HG03378 (cell line): Measurements from ENCODE around the gene METTL26.

Experiments used
- ATAC-seq: cut with Tn5 transposase; IDR thresholded peaks from one replicate; pipeline ENCODE4 v1.9.1; 2021; ENCODE audit warnings: mild to moderate bottlenecking, moderate library complexity; ENCODE audit not compliant: unreplicated experiment

METTL26 gene

DNA sequence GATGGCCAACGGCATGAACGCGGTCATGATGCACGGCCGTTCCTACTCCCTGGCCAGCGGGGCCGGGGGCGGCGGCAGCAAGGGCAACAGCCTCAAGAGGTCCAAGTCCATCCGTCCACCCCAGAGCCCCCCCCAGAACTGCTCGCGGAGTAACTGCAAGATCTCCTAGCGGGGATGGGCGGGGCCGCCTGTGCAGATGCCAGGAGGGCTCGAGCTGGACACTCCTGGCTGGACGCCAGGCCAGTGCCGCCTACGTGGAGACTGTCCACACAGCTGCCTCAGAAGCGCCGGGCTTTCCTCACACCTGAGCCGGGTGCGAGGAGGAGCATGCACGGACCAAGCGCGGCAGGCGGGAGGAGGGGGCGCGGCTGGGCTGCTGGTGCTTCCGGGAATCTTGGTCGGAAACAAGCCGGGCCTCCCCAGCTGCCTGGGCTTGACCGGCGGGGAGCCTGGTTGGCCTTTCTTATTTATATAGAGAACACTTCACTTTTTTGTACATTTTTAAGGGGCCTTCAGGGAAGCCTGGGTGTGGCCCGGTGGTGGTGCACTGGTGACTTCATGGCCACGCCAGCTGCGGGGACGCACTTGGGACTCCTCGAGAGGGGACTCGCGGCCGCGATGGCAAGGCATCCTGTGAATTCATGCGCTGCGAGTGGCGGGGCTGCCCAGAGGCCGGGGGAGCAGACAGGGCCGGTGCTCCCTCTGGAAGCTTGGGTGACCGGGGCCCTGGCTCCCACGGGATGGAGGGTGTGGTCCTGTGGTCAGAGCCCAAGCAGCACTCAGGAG is 8.5 kb downstream of the METTL26 start:
- no peak for ATAC-seq

GRCh38 chr16:626787-627453 is 9.2 kb downstream of the METTL26 start:
- no peak for ATAC-seq

DNA sequence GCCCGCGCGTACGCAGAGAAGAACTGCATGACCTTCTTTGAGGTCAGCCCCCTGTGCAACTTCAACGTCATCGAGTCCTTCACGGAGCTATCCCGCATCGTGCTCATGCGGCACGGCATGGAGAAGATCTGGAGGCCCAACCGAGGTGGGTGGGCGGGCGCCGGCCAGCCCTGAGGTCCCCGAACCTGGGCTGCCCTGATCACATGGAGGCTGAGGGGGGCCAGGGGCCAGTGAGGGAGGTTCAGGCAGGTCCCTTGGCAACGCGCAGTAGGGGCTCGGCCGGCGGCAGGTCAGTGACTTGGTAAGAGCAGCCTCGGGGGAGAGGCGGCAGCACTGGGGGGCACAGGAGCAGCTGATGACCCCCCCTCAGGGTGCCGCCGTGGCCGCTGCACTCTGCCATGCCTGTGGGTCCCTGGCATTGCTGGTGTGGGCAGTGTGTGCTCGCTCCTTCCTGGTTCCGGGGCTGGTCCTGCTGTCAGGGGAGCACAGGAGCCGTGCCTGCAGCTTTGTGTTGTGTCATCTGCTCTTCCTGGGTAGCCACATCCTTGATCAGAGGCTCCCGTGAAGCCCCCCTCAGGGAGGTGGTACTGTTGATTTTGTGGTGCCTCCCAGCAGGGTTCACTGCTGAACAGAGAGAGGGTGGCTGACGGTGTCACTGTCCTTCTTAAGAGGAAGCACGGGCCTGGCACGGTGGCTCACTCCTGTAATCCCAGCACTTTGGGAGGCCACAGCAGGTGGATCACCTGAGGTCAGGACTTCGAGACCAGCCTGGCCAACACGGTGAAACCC is 9.9 kb downstream of the METTL26 start:
- no peak for ATAC-seq

GRCh38 chr16:625117-625976 is 10.8 kb downstream of the METTL26 start:
- ATAC-seq = no peak

DNA sequence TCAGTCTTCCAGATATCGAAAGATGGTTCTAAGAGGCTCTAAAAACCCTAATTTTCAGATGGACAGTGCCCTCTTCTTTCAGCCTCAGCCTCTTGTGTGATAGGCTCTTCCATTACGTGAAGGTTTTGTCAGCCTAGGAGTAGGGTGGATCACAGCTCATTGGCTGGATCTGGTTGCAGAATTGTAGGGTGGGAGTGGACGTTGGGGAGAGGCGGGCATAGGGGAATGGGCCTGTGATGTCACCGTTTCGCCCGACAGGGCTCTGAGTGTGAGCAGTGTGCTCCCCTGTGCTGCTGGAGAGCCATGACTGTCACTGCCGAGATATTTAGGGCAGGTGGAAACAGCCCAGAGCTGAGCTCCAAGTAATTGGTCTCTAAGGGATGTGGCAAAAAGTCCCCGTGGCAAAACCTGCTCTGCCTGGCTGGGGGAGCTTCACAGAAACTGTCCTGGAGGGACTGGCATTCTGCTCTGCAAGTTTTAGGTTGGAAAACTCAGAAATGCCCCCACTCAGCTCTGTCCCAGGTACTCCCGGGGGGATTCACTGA is 11.5 kb downstream of the METTL26 start:
- ATAC-seq = no peak

- ATAC-seq = no peak
Measured at GRCh38 chr16:622920-623280, 13.2 kb downstream of the METTL26 start.

- ATAC-seq = no peak
Measured at GRCh38 chr16:621526-622105, 14.5 kb downstream of the METTL26 start.

DNA sequence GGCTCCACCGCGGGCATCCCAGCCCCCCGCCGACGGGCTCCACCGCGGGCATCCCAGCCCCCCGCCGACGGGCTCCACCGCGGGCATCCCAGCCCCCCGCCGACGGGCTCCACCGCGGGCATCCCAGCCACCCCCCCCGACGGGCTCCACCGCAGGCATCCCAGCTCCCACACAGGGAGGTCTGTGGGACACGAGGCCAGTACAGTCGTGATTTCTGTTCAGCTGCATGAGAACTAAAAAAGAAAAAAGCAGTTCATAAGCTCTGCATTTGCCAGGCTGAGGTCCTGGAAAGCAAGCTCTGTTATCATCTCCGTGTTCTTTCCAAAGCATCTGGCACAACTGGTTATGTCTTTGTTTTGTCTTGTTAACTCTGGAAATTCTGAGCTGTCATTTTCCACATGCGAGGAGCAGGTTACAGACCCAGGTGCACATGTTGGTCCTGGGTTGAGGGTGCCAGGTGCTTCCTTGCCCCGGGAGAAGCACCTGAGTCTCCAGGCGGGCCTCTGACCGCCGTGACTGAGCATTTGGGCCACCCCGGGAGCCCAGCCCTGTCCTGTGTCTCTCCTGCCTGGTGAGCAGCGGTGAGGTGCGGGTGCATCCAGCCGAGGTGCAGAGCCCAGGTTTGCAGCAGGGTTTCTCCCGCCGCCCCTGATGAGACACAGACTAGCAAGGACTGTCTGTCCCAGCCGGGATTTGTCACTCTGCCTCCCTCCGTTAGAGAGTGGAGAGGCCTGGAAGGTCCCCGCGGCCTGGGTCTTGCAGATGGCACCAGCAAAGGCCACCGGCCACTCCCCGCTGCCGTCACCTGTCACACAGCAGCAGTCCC is 15.2 kb downstream of the METTL26 start:
- ATAC-seq = no peak

- no peak for ATAC-seq
Measured at GRCh38 chr16:619476-620100, 16.5 kb downstream of the METTL26 start.

DNA sequence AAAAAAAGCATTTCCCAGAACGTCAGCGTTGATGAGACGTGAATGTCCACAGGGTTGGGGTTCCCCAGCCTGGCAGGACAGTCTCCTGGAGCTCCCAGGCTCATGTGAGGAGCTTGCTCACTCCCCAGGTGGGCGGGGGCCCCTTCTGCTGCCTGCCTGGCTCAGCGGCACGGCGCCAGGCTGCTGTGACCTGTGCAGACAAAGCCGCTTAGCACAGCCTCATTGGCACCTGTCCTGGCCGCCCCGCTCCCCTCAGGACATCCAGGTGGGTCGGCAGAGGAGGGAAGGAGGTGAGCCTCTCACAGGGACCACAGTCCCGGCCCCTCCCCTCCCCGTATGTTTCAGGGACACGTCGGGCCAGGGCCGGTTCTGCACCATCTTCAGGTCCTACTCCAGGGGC is 18.2 kb downstream of the METTL26 start:
- ATAC-seq = no peak

DNA sequence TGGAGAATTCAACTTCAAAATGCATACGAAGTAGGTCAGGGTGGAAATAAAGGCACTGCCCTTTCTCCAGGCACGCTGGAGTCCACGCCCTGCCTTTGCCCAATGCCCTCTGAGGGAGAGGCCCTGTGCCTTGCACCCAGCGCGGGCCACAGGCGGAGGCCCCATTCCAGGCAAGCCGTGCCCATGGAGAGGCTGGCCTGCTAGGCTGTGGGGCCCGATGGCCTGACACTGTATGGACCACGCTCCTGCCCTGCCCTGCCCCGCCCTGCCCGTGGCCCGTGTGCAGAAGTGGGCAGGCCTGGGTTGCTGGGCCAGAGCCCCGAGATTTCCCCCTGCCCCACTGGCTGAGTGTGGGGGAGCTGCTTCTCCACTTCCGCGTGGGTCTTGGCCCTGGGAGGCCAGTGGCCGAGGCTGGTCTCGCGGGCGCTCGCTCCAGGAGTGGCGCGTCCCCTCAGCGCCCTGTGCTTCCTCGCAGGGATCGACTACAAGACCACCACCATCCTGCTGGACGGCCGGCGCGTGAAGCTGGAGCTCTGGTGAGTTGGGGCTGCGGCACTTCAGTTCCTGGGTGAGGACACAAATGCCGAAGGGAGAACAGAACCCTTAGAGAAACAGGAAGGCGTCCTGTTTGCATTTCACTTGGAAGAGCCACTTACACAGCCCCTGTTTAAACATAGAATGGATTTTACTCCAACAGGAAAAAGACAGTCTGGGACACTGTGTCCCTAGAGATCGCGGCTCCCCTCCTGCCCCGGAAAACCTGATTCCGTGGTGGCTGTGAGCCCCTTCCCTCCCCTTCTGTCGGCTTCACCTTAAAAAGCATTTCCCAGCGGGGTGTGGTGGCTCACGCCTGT is 19.1 kb downstream of the METTL26 start:
- no peak for ATAC-seq

GRCh38 chr16:615122-615521 is 21.0 kb downstream of the METTL26 start:
- no peak for ATAC-seq

DNA sequence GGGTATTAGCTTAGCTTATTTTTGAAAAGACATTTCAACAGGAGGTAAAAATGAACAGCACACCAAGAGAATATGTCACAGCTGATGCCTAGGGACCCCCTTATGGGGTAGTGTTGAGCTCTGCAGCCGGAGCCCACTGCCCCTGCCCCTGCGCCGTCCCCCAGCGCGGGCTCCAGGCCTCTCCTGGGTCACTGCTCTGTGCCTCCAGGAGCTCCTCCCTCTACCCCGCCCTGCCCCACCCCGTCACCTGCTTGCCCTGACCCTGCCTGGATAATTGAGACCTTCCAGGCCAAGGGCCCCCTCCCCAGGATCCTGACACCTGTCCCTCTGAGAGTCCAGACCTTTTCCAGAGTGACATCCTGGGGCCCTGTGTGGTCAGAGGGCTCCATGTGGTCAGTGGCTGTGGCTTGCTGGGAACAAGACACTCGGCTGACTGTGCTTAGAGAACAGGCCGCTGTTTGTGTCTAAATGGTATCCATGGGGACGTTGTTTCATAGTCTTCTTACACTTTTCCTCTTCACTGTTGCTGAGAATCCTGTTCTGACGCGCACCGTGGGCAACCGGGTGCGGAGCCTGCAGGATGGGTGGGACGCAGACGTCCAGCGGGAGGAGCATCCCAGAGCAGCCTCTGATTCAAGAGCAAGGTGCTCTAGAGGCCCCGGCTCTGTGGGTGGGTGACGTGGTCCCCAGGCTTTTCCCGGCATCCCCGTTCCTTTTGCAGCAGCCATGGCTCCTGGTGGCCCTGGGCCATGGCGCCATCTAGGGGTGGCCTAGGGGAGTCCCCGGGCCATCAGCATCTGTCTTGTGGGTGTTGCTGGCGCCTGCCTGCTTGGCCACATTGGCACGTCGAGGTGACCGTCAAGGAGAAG is 25.4 kb downstream of the METTL26 start:
- ATAC-seq = no peak

DNA sequence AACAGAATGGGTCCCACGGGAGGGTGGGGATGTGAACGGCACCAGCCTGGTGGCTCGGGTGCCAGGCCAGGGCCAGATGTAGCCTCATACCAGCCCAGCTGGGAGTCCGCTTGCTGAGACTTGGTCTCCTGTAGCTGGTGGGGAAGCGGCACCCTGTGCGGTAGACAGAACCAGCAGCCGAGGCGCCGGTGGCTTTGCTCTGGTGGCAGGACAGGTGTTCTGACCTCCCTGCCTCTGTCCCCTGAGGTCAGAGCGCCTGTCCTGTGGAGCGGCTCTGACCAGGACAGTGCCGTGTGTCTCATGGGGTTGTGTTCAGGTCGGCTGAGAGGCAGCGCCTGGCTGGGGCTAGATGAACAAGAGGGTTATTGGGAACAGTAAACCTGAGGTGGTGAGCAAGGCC is 26.1 kb downstream of the METTL26 start:
- ATAC-seq = no peak

- ATAC-seq = no peak
Measured at GRCh38 chr16:609316-609715, 26.8 kb downstream of the METTL26 start.

- ATAC-seq = no peak
Measured at GRCh38 chr16:608019-608418, 28.1 kb downstream of the METTL26 start.

GRCh38 chr16:606656-607307 is 29.3 kb downstream of the METTL26 start:
- no peak for ATAC-seq
